LHCN-M2 (cell line): ENCODE measurements around the gene ASS1. TPM values are rescaled to one million over a fixed set of nuclear protein-coding genes. Genes with fewer than 3 reads are reported as not detected.
A peak's percentile ranks its signal among the peaks of the same experiment; 100 is the strongest.

Experiments
- DNase-seq: peaks from one replicate; pipeline ENCODE4 v3.0.0-alpha.2; 2012; ENCODE audit warnings: low read depth
- total RNA-seq: library from RNA; depleted of rRNA; stranded (reverse); fragments of >200 nt; gene quantifications from 2 replicates; pipeline ENCODE4 v1.2.3, GENCODE V29; 2014; rRNA removed

ASS1 gene
- total RNA-seq, 1 experiment from 2014 or later = 116 TPM

DNA sequence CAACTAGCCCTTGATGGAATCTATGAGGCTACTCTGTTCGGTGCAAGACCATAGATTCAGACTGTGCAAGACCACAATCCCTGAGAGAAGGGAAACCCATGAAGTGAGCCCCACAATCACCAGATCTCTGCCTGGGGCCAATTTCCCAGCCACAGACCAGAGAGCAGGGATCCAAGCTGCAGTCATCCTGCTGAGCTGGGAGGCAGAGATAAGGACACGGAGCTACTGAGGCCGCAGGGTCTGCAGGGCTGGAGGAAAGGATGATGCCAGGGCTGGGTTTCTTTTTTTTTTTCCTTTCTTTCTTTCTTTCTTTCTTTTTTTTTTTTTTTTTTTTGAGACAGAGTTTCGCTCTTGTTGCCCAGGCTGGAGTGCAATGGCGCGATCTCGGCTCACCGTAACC lies 86.9 kb downstream of the ASS1 start:
- DNase-seq = no peak

DNA sequence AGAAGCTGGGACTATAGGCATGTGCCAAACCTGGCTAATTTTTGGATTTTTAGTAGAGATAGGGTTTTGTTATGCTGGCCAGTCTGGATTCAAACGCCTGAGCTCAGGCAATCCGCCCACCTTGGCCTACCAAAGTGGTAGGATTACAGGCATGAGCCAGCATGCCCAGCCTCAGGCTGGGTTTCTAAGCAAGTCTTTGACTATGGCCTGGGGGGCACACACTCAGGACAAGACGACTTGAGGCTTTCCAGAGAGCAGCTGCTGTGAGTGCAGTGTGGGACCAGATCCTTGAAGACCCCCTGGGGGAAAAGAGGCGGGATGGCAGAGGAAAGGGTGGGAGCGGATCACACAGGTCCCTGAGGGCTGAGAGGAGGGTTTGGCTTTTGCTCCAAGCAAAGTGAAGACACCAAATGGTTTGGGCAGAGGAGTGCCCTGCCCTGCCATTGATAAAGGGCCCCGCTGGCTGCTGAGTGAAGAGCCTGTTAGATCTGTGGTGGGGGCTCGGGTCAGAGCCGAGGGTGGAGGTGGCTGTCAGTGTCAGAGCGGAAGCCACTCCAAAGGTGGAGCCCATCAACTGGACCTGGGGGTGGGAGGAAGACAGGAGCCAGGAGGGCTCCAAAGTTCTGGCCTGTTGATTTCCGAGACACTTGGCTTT lies 87.8 kb downstream of the ASS1 start:
- no peak for DNase-seq

DNA sequence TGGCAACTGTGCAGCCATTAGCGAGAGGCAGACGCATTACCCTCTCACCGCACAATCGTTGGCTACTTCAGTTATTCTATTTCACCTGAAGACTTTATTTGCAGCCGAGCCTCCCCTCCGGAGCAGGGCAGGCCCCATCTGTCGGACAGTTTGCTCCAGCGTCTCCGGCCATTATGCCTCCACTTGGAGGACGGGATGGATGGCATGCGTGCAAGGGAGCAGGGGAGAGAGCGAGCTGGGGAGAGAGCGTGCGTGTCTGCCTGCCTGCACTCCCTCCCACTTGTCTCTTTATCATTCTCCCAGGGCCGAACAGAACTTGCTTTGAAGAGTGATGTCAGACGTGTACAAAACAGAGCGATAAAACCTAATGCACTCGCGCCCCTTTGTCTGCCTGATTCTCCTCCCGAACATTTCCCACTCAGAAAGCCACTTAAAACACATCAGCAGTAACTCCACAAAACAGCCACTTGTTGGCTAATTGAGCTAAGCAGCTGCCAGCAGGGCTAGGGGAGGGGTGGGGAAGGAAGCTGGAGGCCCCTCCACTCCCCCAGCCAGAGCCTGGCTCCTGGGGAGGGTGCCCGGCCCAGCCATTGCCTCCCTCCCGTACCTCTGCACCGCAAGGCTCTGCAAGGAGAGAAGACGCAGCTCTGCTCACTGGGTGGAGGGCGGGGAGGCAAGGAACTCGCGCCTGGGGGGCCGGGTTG lies 91.2 kb downstream of the ASS1 start:
- DNase-seq = peak; percentile 6

DNA sequence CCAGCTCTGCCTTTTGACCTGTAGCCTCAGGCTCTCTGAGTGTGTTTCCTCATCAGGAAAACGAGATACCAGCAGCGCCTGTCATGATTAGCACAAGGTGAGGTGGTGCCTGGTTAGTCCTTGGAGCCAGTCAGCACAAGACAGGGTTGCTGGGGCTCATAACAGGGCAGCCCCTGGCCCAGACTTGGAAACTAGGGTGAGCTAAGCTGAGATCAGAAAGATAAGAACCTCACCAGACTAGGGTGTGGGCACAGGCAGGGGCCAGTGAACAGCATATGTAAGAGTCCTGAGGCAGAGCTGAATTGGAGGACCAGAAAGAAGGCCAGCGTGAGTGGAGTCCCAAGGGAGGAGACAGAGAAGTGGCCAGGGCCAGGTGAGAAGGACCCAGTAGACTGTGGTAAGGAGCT lies 91.9 kb downstream of the ASS1 start:
- DNase-seq = no peak

DNA sequence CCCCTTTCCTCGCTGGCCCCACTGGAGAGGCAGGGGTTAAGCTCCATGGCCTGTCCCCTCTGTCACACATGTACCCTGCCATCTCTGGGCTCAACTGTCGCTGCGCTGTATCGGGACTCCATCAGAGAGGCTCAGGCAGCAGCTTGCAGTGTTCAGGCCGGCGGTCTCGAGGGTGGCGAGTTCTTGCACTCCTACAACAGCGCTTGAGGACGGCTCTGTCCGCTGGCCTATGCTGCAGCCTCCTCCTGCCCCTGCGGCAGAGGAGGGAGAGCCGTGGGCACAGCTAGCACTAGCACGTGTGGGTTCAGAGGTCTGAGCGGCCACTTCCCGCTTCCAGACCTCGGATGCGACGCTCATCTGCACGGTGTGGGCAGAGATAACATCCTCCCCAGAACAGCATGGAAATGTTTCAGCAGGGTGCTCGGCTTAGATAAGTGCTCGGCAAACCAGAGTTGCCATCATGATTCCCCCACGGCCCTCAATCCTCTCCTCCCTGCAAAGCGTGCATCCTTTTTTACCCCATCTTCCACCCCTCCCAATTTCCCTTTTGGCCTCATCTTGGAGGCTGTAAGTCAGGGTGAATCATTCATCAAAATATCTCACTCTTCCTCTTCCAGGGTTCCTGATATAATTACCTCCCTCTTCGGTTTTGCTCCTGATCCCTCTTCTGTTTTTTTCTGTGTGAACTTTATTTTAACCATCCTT lies 92.7 kb downstream of the ASS1 start:
- no peak for DNase-seq

DNA sequence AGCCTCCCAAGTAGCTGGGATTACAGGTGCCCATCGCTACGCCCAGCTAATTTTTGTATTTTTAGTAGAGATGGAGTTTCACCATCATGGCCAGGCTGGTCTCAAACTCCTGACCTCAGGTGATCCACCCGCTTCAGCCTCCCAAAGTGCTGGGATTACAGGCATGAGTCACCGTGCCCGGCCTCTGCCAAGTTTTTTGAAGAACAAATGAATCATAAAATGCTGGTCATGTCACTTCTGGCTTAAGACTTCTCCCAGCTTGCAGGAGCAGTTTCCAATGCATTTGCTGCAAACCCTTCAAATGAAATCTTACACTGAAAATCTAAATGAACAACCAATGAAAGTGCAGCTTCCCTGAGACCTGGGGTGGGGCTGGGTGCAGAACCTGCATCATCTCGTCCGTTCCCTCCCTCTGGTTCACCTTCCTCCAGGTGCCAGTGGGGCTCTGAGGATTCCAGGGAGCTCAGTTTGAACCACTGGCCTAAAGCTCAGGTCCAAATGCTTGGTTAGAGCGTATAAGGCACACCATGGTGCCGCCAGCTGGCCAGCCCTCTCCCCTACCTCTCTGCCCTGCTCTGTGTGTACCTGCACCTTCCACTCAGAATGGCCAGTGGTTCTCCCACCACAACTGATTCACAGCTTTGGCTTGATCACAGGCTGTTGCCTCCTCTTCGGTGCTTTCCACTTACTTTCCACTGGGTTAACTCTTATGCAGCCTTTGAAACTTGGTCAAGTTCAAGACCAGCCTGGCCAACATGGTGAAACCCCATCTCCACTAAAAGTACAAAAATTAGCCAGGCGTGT lies 94.9 kb downstream of the ASS1 start:
- DNase-seq = peak; percentile 84

DNA sequence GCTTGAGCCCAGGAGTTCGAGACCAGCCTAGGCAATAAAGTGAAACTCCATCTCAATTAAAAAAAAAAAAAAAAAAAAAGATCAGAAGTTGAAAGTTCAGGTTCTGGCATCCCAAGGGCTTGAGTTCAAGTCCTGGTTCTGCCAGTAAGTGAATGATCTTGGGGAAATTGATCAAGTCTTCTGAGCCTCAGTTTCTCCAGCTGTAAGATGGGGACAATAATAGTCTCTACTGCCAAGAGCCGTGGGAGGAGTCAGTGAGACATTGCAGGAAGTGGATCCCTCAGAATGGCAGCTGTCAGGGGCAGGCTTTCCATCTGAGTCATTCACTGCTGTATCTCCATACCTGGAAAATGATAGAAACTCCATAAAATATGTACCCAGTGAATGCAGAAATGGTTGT lies 96.8 kb downstream of the ASS1 start:
- no peak for DNase-seq

DNA sequence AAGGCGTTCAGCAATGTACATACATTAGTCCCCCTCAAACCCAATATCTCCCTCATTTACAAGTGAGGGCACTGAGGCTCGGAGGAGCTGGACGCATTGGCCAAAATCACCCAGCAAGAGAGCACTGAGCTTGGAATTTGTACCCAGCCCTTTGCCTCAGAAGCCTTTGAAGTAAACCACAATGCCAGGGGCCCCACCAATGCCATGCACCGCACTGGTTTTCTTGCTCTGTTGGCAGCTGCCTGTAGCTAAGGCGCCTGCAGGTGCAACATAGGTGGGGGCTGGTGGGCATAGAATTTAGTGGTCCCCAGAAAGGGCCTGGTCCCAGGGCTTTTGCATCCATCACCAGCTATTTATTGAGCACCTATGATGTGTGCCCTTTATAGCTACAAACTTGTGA lies 97.3 kb downstream of the ASS1 start:
- DNase-seq = no peak

DNA sequence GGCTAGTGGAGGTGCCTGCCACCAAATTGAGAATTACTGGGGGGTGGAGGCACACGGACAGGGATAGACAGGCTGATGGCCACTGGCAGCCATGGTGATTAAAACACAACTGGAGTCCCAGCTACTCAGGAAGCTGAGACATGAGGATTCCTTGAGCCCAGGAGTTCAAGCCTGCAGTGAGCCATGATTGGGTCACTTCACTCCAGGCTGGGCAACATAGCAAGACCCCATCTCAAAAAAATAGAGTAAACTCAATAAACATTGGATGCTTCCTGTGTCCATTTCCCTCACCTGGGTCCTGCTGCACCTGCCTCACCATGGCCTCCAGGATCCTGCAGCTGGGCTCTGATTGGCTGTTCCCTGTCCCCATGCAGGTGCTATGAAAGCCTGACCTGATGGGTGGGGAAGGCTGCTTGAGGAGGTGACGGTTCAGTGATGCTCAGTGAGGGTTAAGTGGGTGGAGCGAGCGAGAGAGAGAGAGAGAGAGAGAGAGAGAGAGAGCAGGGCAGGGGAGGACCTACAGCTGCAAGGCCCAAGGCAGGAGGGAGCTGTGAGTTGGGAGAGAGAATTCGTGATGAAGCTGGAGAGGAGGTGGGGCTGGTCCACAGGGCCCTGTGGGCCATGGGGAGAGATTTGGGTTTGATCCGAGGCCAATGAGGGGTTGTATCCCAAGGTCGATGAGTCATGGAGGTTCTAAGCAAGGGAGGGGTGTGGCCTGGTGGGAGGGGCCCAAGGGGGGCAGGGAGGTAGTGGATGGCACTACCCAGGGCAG lies 97.9 kb downstream of the ASS1 start:
- peak; percentile 37 for DNase-seq

DNA sequence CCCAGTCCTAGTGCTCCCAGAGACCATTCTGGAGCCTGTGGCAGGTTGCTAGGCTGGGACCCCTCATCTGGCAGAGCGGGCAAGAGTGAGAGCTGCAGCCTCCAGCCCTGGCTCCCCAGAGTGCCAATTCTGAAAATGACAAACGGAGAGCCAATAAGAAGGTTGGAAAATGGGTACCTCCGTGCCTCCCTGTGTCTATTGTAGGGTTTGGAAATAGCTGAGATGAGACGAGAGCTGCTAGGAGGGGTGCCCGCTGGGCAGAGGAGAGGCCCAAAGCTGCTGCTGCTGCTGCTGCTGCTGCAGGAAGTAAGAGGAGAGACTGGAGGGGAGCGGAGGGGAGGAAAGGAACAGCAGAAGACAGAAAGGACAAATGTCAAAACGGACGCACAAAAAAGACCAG lies 98.6 kb downstream of the ASS1 start:
- no peak for DNase-seq

DNA sequence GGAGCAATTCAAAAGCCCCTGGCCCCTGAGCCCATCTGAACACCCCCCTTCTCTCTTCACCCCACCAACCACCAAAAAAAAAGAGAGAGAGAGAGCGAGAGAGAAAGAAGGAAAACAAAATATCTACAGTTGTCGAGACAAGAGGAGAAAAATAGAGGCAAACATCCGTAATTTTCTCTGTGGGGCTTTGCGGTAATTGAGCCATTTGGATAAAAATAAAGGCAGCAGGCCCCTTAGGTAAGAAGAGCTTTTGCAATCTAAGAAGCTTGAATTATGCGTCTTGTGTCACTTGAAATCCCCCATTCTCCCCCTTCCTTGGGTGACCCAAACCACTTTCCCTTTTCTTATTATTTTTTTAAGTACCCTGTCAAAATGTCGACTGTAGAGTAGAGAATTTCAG lies 99.1 kb downstream of the ASS1 start:
- DNase-seq = no peak

DNA sequence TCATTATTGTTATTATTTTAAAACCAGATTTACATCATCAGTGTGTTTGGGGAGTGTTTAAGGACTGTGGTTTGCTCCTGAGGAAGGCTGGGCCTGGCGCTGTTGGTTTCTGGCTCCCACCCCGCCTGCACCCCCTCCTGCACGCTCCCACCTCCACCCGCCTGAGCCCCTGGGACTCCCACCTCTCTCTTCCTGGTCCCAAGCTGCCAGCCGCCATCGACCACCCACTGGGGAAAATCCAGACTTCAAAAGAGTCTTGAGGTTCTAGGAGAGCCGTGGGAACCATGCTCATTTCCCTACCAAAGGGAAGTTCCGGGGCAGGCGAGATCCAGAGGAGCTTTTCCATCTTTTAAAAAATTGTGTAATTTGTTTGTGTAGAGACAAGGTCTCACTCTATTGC lies 99.6 kb downstream of the ASS1 start:
- no peak for DNase-seq

DNA sequence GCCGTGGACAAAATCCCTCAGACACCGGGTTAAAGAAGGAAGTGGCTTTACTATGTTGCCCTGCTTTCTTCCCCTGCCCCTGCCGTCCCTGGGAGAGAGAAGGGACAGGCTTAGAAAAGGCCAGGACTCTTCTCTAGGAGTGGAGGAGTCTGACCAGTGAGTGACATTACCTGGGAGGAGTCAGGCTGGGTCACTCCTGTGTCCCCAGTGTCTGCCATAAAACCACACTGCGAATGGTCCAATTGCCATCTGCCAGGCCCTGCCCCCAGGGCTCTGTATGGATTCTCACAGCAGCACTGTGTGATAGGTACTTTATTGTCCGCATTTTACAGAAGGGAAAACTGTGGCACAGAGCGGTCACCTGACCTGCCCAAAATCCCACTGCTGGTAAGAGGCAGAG lies 103.3 kb downstream of the ASS1 start:
- DNase-seq = no peak

DNA sequence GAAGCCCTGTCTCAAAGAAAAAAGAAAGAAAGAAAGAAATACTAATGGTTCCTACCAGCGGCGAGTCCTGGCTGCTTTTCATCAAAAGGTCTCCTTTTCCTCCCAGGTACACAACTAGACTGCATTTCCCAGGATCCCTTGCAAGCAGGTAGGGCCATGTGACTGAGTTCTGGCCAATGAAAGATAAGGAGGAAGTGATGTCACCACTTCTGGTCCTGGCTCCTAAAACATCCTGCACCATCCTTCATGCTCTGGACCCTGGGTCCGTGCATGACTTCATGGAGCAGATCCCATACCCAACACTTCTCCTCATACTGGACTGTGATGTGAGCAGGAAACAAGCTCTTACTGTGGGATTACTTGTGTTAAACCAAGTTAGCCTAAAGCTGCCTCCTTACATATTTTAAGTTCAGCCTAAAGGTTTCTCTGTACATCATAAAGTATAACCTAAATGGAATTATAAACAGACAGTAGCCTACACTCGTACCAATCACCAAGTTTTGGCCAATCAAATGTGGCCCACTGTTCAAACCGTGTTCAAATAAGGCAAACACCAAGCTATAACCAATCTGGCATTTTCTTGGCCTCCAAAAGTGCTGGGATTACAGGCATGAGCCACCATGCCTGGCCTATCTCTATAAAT lies 104.5 kb downstream of the ASS1 start:
- DNase-seq = no peak

Other genes starting within 250 kb of the ASS1 start
- 12.1 and 15.7 TPM in 2 replicates for gene HMCN2, start 179.2 kb upstream of the ASS1 start, total RNA-seq
- gene FUBP3, start 134.6 kb downstream of the ASS1 start, total RNA-seq = 49.1 and 51.9 TPM in 2 replicates
- gene PRDM12, start 219.6 kb downstream of the ASS1 start, total RNA-seq = not detected in 2 replicates
- gene EXOSC2, start 248.8 kb downstream of the ASS1 start, total RNA-seq = 39.3 and 44.0 TPM in 2 replicates